ENCODE measurements around the gene VAV1. TPM values are rescaled to one million over a fixed set of nuclear protein-coding genes. Genes with fewer than 3 reads are reported as not detected.

Gene VAV1
- total RNA-seq, 1 donor, result 0.36 TPM

- H3K4me2 ChIP-seq (ENCODE audit: insufficient read depth, low read length), result no peak overlapping the region
- TF ChIP-seq, protein P1, sequence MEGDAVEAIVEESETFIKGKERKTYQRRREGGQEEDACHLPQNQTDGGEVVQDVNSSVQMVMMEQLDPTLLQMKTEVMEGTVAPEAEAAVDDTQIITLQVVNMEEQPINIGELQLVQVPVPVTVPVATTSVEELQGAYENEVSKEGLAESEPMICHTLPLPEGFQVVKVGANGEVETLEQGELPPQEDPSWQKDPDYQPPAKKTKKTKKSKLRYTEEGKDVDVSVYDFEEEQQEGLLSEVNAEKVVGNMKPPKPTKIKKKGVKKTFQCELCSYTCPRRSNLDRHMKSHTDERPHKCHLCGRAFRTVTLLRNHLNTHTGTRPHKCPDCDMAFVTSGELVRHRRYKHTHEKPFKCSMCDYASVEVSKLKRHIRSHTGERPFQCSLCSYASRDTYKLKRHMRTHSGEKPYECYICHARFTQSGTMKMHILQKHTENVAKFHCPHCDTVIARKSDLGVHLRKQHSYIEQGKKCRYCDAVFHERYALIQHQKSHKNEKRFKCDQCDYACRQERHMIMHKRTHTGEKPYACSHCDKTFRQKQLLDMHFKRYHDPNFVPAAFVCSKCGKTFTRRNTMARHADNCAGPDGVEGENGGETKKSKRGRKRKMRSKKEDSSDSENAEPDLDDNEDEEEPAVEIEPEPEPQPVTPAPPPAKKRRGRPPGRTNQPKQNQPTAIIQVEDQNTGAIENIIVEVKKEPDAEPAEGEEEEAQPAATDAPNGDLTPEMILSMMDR (IDR thresholded peaks at IDR 0.05; ENCODE audit: extremely low read depth, low read depth, low read length), result no peak
- no peak overlapping the region for H2AFZ ChIP-seq (ENCODE audit: low read length)
- H3K27ac ChIP-seq (ENCODE audit: low read depth, low read length), result no peak overlapping the region
- no peaks in the 10 kb centered on the region for H3K27me3 ChIP-seq (ENCODE audit: insufficient read depth, low read length)
- no peaks in the 10 kb centered on the region for H3K79me2 ChIP-seq (ENCODE audit: insufficient read depth, low read length)
- no peaks in the 10 kb centered on the region for H3K4me1 ChIP-seq (ENCODE audit: insufficient read depth, low read length)
- peaks cover 1% of the 10 kb centered on the region for H3K9me3 ChIP-seq (ENCODE audit: low read depth, low read length)
- H4K20me1 ChIP-seq (ENCODE audit: insufficient read depth, low read length), result no peaks in the 10 kb centered on the region
- DNase-seq (ENCODE audit: insufficient read length, low spot score, missing footprints), result no peak
- H3K4me3 ChIP-seq (ENCODE audit: insufficient read depth, low read length), result no peak overlapping the region
- H3K36me3 ChIP-seq (ENCODE audit: insufficient read depth, low read length), result no peaks in the 10 kb centered on the region
These were observed 134.1 kb downstream of the VAV1 start for GRCh38 chr19:6906559-6907060.

Other genes with a start within 250 kb of the VAV1 start
- gene TNFSF9, start 241.7 kb upstream of the VAV1 start, total RNA-seq, result 12.7 and 16.6 TPM in 2 replicates
- 0.29 TPM in 1 of 2 replicates, not detected in the other for gene CD70, start 181.6 kb upstream of the VAV1 start, total RNA-seq
- gene TNFSF14, start 102.5 kb upstream of the VAV1 start, total RNA-seq, result not detected in 2 replicates
- 5.0 and 14.1 TPM in 2 replicates for gene C3, start 52.1 kb upstream of the VAV1 start, total RNA-seq
- 42.3 and 52.2 TPM in 2 replicates for gene GPR108, start 35.1 kb upstream of the VAV1 start, total RNA-seq
- gene TRIP10, start 33.0 kb upstream of the VAV1 start, total RNA-seq, result 32.4 and 36.2 TPM in 2 replicates
- gene SH2D3A, start 5.3 kb upstream of the VAV1 start, total RNA-seq, result not detected in 2 replicates
- not detected in 2 replicates for gene ADGRE1, start 114.9 kb downstream of the VAV1 start, total RNA-seq
- gene MBD3L2B, start 248.7 kb downstream of the VAV1 start, total RNA-seq, result not detected in 2 replicates